HEK293 (cell line): ENCODE measurements around the gene ELL2.

Source experiments
- KLF16 ChIP-seq: fragments of 450-650 bp; formaldehyde crosslinking; IDR thresholded peaks from 2 replicates; pipeline ENCODE4 v1.5.1; 2017; ENCODE audit warnings: missing biosample characterization, missing genetic modification characterization
- PRDM1 ChIP-seq: fragments of 450-650 bp; formaldehyde crosslinking; IDR thresholded peaks from 2 replicates; pipeline ENCODE4; 2016; ENCODE audit warnings: missing biosample characterization, missing genetic modification characterization
- REST ChIP-seq: fragments of 450-650 bp; formaldehyde crosslinking; IDR thresholded peaks from 2 replicates; pipeline ENCODE4 v1.5.1; 2016; ENCODE audit warnings: missing biosample characterization, missing genetic modification characterization
- ZNF274 ChIP-seq, 2 experiments: fragments of 200-500 bp in 1 of 2; fragments of 450-650 bp in 1 of 2; sonication (Bioruptor generic) in 1 of 2; formaldehyde crosslinking in 1 of 2; IDR thresholded peaks; 2 replicates each; pipeline versions ENCODE4 v1.5.1 to v1.6.1; 2014 to 2016; ENCODE audit warnings: borderline replicate concordance in 1 of 2, inconsistent platforms in 1 of 2, low read length in 1 of 2, missing biosample characterization in 1 of 2, missing genetic modification characterization in 1 of 2
- ZNF311 ChIP-seq: fragments of 450-650 bp; formaldehyde crosslinking; IDR thresholded peaks from 2 replicates; pipeline ENCODE4 v1.5.1; 2017; ENCODE audit warnings: missing biosample characterization, missing genetic modification characterization, borderline replicate concordance
- ZNF521 ChIP-seq: fragments of 450-650 bp; formaldehyde crosslinking; IDR thresholded peaks from 2 replicates; pipeline ENCODE4 v1.5.1; 2017; ENCODE audit warnings: missing biosample characterization, mild to moderate bottlenecking, missing genetic modification characterization
- ZNF530 ChIP-seq: fragments of 450-650 bp; formaldehyde crosslinking; IDR thresholded peaks from 2 replicates; pipeline ENCODE4 v1.5.1; 2016; ENCODE audit warnings: low read depth, missing biosample characterization, missing genetic modification characterization
- ZNF596 ChIP-seq: fragments of 450-650 bp; IDR thresholded peaks from 2 replicates; pipeline ENCODE4 v1.5.0; 2018; ENCODE audit warnings: missing biosample characterization, mild to moderate bottlenecking, missing genetic modification characterization, moderate library complexity
- ZNF707 ChIP-seq: fragments of 450-650 bp; formaldehyde crosslinking; IDR thresholded peaks from 2 replicates; pipeline ENCODE4 v1.5.1; 2016; ENCODE audit warnings: missing biosample characterization, missing genetic modification characterization
- ZNF785 ChIP-seq: fragments of 450-650 bp; formaldehyde crosslinking; IDR thresholded peaks from 2 replicates; pipeline ENCODE4 v1.5.1; 2016; ENCODE audit warnings: missing biosample characterization, missing genetic modification characterization
- TF ChIP-seq, protein P1 (sequence below): fragments of 450-650 bp; formaldehyde crosslinking; IDR thresholded peaks from 2 replicates; pipeline ENCODE4 v1.5.1; 2016; ENCODE audit warnings: missing biosample characterization, missing genetic modification characterization

DNA sequence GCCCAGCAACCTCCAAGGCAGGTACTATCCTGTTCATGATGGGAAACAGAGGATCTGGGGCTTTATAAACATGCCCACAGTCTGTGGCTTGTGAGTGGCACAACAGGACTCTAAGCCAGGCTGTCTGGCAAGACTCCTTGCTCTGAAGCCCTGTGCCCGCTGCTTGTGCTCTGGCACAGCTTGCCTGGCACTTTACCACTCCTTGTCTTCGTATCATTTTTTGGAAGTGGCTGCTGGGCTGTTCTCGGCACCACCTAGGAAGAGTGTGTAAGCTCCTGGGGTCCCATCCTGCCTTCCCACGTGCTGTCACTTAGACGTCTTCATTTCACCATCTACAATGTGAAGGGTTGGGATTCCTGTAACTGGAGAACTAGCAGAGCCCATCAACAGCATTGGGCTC, 79.8 kb downstream of the ELL2 start:
- TF ChIP-seq, protein P1, sequence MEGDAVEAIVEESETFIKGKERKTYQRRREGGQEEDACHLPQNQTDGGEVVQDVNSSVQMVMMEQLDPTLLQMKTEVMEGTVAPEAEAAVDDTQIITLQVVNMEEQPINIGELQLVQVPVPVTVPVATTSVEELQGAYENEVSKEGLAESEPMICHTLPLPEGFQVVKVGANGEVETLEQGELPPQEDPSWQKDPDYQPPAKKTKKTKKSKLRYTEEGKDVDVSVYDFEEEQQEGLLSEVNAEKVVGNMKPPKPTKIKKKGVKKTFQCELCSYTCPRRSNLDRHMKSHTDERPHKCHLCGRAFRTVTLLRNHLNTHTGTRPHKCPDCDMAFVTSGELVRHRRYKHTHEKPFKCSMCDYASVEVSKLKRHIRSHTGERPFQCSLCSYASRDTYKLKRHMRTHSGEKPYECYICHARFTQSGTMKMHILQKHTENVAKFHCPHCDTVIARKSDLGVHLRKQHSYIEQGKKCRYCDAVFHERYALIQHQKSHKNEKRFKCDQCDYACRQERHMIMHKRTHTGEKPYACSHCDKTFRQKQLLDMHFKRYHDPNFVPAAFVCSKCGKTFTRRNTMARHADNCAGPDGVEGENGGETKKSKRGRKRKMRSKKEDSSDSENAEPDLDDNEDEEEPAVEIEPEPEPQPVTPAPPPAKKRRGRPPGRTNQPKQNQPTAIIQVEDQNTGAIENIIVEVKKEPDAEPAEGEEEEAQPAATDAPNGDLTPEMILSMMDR (tag by site-specific recombination) = no peak
- TF ChIP-seq ZNF274 (IDR thresholded peaks at IDR 0.05; ENCODE audit: low read length) = no peak
- TF ChIP-seq ZNF274 (tag by site-specific recombination; IDR thresholded peaks at IDR 0.05; ENCODE audit: borderline replicate concordance) = no peak
- no peak for TF ChIP-seq KLF16 (tag by site-specific recombination)
- no peak for TF ChIP-seq REST (tag by site-specific recombination)
- no peak for TF ChIP-seq PRDM1 (tag by site-specific recombination)
- no peak for TF ChIP-seq ZNF521 (tag by site-specific recombination)
- no peak for TF ChIP-seq ZNF707
- TF ChIP-seq ZNF596 = no peak
- TF ChIP-seq ZNF530 = no peak
- no peak for TF ChIP-seq ZNF785 (tag by site-specific recombination)
- TF ChIP-seq ZNF311 (tag by site-specific recombination) = no peak
